PFSK-1 (cell line): ENCODE results near the gene FAS.

Experiments used
- POLR2AphosphoS5 ChIP-seq: IDR thresholded peaks from 2 replicates; pipeline ENCODE4 v1.6.1; 2012; ENCODE audit warnings: low read depth, mild to moderate bottlenecking, control low read depth, low read length, moderate library complexity
- SIN3A ChIP-seq: IDR thresholded peaks from 2 replicates; pipeline ENCODE4 v1.6.1; 2012; ENCODE audit warnings: mild to moderate bottlenecking, low read length, moderate library complexity, borderline replicate concordance; ENCODE audit not compliant: insufficient read depth
- TAF1 ChIP-seq: IDR thresholded peaks from 2 replicates; pipeline ENCODE4 v1.6.1; 2012; ENCODE audit warnings: low read length, control low read depth, borderline replicate concordance; ENCODE audit not compliant: insufficient read depth
- TF ChIP-seq, protein P1 (sequence below), 2 experiments: IDR thresholded peaks; 2 replicates each; pipeline versions ENCODE4 v1.6.1 to v1.8.0; 2011 to 2012; ENCODE audit warnings: low read depth in 2 of 2, low read length in 2 of 2, control low read depth in 1 of 2, inconsistent platforms in 1 of 2, mild to moderate bottlenecking in 1 of 2, moderate library complexity in 1 of 2; ENCODE audit not compliant: insufficient read depth in 1 of 2

DNA sequence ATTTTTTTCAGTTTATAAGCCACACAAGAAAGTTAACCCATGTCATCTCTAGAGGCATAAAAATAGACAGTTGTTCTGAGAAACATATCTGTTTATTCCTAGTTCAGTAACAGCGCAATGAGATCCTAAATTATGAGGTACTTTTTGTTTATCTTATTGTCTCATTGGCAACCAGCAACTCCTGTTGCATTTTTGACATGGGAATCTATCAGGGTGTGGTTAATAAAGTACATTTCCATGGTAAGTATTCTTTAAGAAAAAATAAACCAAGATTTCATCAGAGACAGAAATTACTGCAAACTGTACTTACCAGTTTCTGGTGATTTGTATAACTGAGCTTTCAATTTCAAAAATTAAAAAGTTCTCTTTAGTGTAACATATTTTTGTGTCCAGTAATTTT lies 9.0 kb downstream of the FAS start:
- TF ChIP-seq, protein P1, sequence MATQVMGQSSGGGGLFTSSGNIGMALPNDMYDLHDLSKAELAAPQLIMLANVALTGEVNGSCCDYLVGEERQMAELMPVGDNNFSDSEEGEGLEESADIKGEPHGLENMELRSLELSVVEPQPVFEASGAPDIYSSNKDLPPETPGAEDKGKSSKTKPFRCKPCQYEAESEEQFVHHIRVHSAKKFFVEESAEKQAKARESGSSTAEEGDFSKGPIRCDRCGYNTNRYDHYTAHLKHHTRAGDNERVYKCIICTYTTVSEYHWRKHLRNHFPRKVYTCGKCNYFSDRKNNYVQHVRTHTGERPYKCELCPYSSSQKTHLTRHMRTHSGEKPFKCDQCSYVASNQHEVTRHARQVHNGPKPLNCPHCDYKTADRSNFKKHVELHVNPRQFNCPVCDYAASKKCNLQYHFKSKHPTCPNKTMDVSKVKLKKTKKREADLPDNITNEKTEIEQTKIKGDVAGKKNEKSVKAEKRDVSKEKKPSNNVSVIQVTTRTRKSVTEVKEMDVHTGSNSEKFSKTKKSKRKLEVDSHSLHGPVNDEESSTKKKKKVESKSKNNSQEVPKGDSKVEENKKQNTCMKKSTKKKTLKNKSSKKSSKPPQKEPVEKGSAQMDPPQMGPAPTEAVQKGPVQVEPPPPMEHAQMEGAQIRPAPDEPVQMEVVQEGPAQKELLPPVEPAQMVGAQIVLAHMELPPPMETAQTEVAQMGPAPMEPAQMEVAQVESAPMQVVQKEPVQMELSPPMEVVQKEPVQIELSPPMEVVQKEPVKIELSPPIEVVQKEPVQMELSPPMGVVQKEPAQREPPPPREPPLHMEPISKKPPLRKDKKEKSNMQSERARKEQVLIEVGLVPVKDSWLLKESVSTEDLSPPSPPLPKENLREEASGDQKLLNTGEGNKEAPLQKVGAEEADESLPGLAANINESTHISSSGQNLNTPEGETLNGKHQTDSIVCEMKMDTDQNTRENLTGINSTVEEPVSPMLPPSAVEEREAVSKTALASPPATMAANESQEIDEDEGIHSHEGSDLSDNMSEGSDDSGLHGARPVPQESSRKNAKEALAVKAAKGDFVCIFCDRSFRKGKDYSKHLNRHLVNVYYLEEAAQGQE (IDR thresholded peaks at IDR 0.05; ENCODE audit: insufficient read depth in 1 of 2, low read depth in 2 of 2, low read length in 2 of 2): no peak
- TF ChIP-seq POLR2AphosphoS5: no peak
- no peak for TF ChIP-seq TAF1
- no peak for TF ChIP-seq SIN3A
